CD8-positive, alpha-beta memory T cell (primary cell): ENCODE results near the gene CD164L2. TPM values are rescaled to one million over a fixed set of nuclear protein-coding genes. Genes with fewer than 3 reads are reported as not detected.

Experiments
- CTCF ChIA-PET: fragments of 350-600 bp; sonication (Branson Sonifier 250); formaldehyde crosslinking; loops from one replicate; lab custom pipeline; 2021; ENCODE audit warnings: antibody characterized with exemption; lab: Charles Lee
- POLR2A ChIA-PET: fragments of 350-600 bp; sonication (Branson Sonifier 250); formaldehyde crosslinking; loops from one replicate; lab custom pipeline; 2021; ENCODE audit warnings: antibody characterized with exemption; lab: Charles Lee
- DNase-seq, 5 donors: peaks; one replicate each; pipeline versions ENCODE4 v3.0.0 to v3.0.0-alpha.2; 2020 to 2022; ENCODE audit warnings: mixed read lengths in 1 of 5
- H3K27ac ChIP-seq: one replicate; pipeline ENCODE4 v1.7.0; 2013; ENCODE audit warnings: low read depth, mild to moderate bottlenecking, low read length, moderate library complexity
- H3K27me3 ChIP-seq: 2 replicates; pipeline ENCODE4 v1.7.0; 2013; ENCODE audit warnings: low read length, mild to moderate bottlenecking; ENCODE audit not compliant: insufficient read depth, poor library complexity, severe bottlenecking
- H3K36me3 ChIP-seq: 2 replicates; pipeline ENCODE4 v1.7.0; 2013; ENCODE audit warnings: mild to moderate bottlenecking, low read length, moderate library complexity; ENCODE audit not compliant: insufficient read depth
- H3K4me1 ChIP-seq: 2 replicates; pipeline ENCODE4 v1.7.0; 2013; ENCODE audit warnings: mild to moderate bottlenecking, low read length, moderate library complexity; ENCODE audit not compliant: insufficient read depth
- H3K4me3 ChIP-seq: 2 replicates; pipeline ENCODE4 v1.7.0; 2013; ENCODE audit warnings: mild to moderate bottlenecking, low read length
- H3K9me3 ChIP-seq: 2 replicates; pipeline ENCODE4 v1.7.0; 2013; ENCODE audit warnings: mild to moderate bottlenecking, low read length
- H3K27ac Mint-ChIP-seq, 8 donors: one replicate each; pipeline ENCODE4 v1.8.0; 2020 to 2021; ENCODE audit warnings: mixed read lengths in 8 of 8, mild to moderate bottlenecking in 6 of 8, inconsistent platforms in 3 of 8, moderate library complexity in 3 of 8
- H3K27me3 Mint-ChIP-seq, 2 donors: one replicate each; pipeline ENCODE4 v1.8.0; 2020 to 2021; ENCODE audit warnings: mixed read lengths in 2 of 2, mild to moderate bottlenecking in 1 of 2, moderate library complexity in 1 of 2
- H3K36me3 Mint-ChIP-seq, 3 donors: one replicate each; pipeline ENCODE4 v1.8.0; 2020 to 2021; ENCODE audit warnings: mixed read lengths in 3 of 3, inconsistent platforms in 1 of 3, mild to moderate bottlenecking in 1 of 3
- H3K4me1 Mint-ChIP-seq, 3 donors: one replicate each; pipeline ENCODE4 v1.8.0; 2020 to 2021; ENCODE audit warnings: mixed read lengths in 3 of 3, inconsistent platforms in 1 of 3, mild to moderate bottlenecking in 1 of 3
- H3K4me3 Mint-ChIP-seq, 7 donors: one replicate each; pipeline ENCODE4 v1.8.0; 2020 to 2021; ENCODE audit warnings: mixed read lengths in 7 of 7, mild to moderate bottlenecking in 6 of 7, moderate library complexity in 4 of 7, inconsistent platforms in 2 of 7
- H3K9me3 Mint-ChIP-seq, 5 donors: one replicate each; pipeline ENCODE4 v1.8.0; 2020 to 2022; ENCODE audit warnings: mixed read lengths in 5 of 5, mild to moderate bottlenecking in 3 of 5, moderate library complexity in 2 of 5, inconsistent platforms in 1 of 5
- polyA plus RNA-seq: library from polyadenylated mRNA; unstranded; fragments of 300-500 nt; fragmentation: Illumina TruSeq; gene quantifications from one replicate; pipeline ENCODE4 v1.2.3, GENCODE V29; 2021
- total RNA-seq, 2 experiments: library from RNA; stranded (reverse); gene quantifications; one replicate each; pipeline ENCODE4 v1.2.3, GENCODE V29; 2021

CD164L2 gene
- total and polyA plus RNA-seq, 3 experiments from 2014 or later: not detected

DNA sequence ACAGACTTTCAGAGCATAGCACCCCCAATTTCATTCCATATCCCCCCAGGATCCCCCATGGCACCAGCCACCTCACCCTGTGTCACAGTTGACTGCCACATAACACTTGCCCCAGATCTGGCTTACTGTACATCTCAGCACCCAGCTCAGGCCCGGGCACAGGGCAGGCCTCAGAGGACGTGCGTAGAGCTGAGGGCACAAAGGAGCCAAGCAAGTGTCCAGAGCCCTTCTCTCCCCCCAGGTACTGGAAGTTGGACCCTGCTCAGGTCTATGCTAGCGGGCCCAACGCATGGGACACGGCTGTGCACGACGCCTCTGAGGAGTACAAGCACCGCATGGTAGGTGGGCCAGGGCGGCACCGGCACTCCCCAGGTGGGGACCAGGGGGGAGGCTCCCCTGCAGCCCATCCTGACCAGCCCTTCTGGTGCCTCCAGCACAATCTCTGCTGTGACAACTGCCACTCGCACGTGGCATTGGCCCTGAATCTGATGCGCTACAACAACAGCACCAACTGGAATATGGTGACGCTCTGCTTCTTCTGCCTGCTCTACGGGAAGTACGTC is 49.3 kb downstream of the CD164L2 start:
- CTCF ChIA-PET: interaction anchor here (0.6 to 8.8 kb wide), 18 partner anchors 8 to 798 kb away, joined by 3 to 99 read pairs (median 10); partner anchors contain the start of genes SYTL1 and TMEM222
- POLR2A ChIA-PET: interaction anchor here (0.7 to 1.7 kb wide), 2 partner anchors 23 to 32 kb away, joined by 3 to 7 read pairs; no protein-coding TSS in a partner anchor
- H3K36me3 Mint-ChIP-seq: peaks cover 0 to 82% (median 3%) of the 10 kb centered on the region in 3 donors

DNA sequence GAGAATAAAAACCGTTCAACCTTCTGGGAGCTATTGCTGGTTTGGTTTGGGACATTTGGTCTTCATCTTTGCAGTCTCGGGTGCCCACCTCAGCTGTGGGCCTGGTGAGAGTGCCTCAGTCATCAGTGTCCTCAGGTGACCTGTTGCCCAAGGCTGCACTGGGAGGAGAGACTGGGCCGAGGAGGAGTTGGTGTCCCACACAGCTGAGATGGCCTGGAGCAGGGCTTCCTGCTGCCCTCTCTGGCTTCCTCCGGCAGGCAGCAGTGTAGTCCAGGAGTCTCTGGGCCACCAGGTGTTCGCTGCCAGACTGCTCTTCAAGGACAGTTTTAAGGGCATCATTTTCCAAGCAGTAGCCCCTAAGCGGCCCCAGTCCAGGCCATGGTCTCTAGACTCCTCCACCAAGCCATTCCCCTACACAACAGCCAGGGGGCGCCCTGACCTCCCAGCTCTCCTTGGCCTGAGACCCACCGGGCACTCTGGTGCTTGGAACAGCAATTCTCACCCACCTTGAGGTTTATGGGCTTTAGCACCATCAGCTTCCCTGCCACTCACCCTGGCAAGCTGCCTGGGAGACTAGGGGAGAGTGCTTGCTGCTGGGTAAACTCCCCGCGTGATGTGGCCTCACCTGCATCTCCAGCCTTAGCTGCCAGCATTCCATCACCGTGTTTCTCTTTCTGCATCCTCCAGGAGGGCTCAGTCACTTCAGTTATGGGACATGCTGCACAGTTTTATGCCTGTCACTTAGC is 50.4 kb downstream of the CD164L2 start:
- H3K4me3 ChIP-seq: no peak overlapping the region
- DNase-seq: peak; percentile 46 to 73 (median 59)
- Mint-ChIP-seq H3K27ac (peak overlapping the region in 7 of 8 donors; percentile 9 to 88 (median 71)), H3K36me3 (peaks cover 0 to 88% (median 3%) of the 10 kb centered on the region in 3 donors), H3K4me3 (peak overlapping the region in 1 of 7 donors; percentile 20), H3K9me3 (no peaks in the 10 kb centered on the region), H3K4me1 (peaks cover 27 to 50% (median 30%) of the 10 kb centered on the region in 3 donors), H3K27me3 (no peaks in the 10 kb centered on the region)
- H3K9me3 ChIP-seq: no peaks in the 10 kb centered on the region
- peaks cover 45% of the 10 kb centered on the region for H3K36me3 ChIP-seq
- H3K27me3 ChIP-seq: no peaks in the 10 kb centered on the region
- H3K27ac ChIP-seq: no peak overlapping the region
- peaks cover 16% of the 10 kb centered on the region for H3K4me1 ChIP-seq
- ChIA-PET CTCF (interaction anchor here (0.8 to 8.8 kb wide), 20 partner anchors 9 to 231 kb away, joined by 3 to 99 read pairs (median 10); partner anchors contain the start of genes FCN3, MAP3K6, SYTL1 and TMEM222), POLR2A (interaction anchor here (0.7 to 1.7 kb wide), 2 partner anchors 24 to 33 kb away, joined by 3 to 7 read pairs; no protein-coding TSS in a partner anchor)

More for the DNA sequence above, 49.3 kb downstream of the CD164L2 start:
- Mint-ChIP-seq H3K9me3 (no peaks in the 10 kb centered on the region), H3K27ac (peak overlapping the region in 2 of 8 donors; percentile 71 to 84), H3K4me3 (no peak overlapping the region), H3K27me3 (no peaks in the 10 kb centered on the region), H3K4me1 (peaks cover 17 to 42% (median 19%) of the 10 kb centered on the region in 3 donors)
- no peak overlapping the region for H3K4me3 ChIP-seq
- H3K9me3 ChIP-seq: no peaks in the 10 kb centered on the region
- H3K27ac ChIP-seq: no peak overlapping the region
- peaks cover 16% of the 10 kb centered on the region for H3K4me1 ChIP-seq
- no peak for DNase-seq
- peaks cover 39% of the 10 kb centered on the region for H3K36me3 ChIP-seq
- H3K27me3 ChIP-seq: no peaks in the 10 kb centered on the region

GRCh38 chr1:27331922-27332321 is 51.2 kb downstream of the CD164L2 start:
- peaks cover 0 to 91% (median 4%) of the 10 kb centered on the region in 3 donors for H3K36me3 Mint-ChIP-seq
- POLR2A ChIA-PET: interaction anchor here (1.7 kb wide), 1 partner anchor 25 kb away, joined by 7 read pairs; no protein-coding TSS in a partner anchor
- H3K27ac ChIP-seq: no peak overlapping the region
- H3K4me3 Mint-ChIP-seq: no peak overlapping the region
- H3K9me3 Mint-ChIP-seq: no peaks in the 10 kb centered on the region
- H3K4me1 ChIP-seq: peaks cover 18% of the 10 kb centered on the region
- H3K27me3 Mint-ChIP-seq: no peaks in the 10 kb centered on the region
- CTCF ChIA-PET: interaction anchor here (0.9 to 8.8 kb wide), 15 partner anchors 9 to 67 kb away, joined by 3 to 99 read pairs (median 15); partner anchors contain the start of genes FCN3, MAP3K6, SYTL1 and TMEM222
- no peak for DNase-seq
- peaks cover 30 to 55% (median 35%) of the 10 kb centered on the region in 3 donors for H3K4me1 Mint-ChIP-seq
- H3K36me3 ChIP-seq: peaks cover 45% of the 10 kb centered on the region
- H3K9me3 ChIP-seq: no peaks in the 10 kb centered on the region
- no peaks in the 10 kb centered on the region for H3K27me3 ChIP-seq
- H3K4me3 ChIP-seq: no peak overlapping the region
- H3K27ac Mint-ChIP-seq: peak overlapping the region in 4 of 8 donors; percentile 29 to 93 (median 34)

GRCh38 chr1:27331426-27331825 is 51.7 kb downstream of the CD164L2 start:
- H3K4me3 ChIP-seq: no peak overlapping the region
- no peaks in the 10 kb centered on the region for H3K9me3 ChIP-seq
- Mint-ChIP-seq H3K27ac (peak overlapping the region in 3 of 8 donors; percentile 29 to 50 (median 45)), H3K9me3 (no peaks in the 10 kb centered on the region), H3K4me1 (peaks cover 34 to 60% (median 40%) of the 10 kb centered on the region in 3 donors), H3K36me3 (peaks cover 0 to 91% (median 3%) of the 10 kb centered on the region in 3 donors), H3K4me3 (no peak overlapping the region), H3K27me3 (no peaks in the 10 kb centered on the region)
- POLR2A ChIA-PET: no interaction called here
- H3K4me1 ChIP-seq: peaks cover 23% of the 10 kb centered on the region
- no peak for DNase-seq
- H3K36me3 ChIP-seq: peaks cover 43% of the 10 kb centered on the region
- H3K27ac ChIP-seq: no peak overlapping the region
- CTCF ChIA-PET: interaction anchor here (1.1 to 8.8 kb wide), 7 partner anchors 11 to 59 kb away, joined by 7 to 99 read pairs (median 16); partner anchors contain the start of genes MAP3K6 and SYTL1
- no peaks in the 10 kb centered on the region for H3K27me3 ChIP-seq

DNA sequence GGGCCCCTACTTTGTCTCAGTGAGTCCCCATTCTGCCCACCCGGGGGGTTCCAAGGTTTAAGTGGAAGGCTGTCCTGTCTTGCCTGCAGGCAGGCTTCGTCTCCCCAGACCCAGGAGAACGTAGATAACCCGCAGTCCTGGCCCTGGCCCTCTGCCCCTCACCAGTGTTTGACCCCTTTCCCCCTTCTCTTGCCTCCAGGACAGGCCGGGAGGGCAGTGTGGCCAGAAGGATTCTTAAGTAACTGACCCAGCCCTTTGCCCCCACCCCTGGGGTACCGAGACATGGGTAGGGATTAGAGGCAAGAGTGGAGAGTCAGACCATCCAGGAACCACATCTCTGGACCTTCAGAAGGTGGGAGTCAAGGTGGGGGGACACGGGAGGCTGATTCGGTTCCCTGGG is 52.3 kb downstream of the CD164L2 start:
- no peaks in the 10 kb centered on the region for H3K9me3 ChIP-seq
- no peak overlapping the region for H3K4me3 ChIP-seq
- ChIA-PET POLR2A (no interaction called here), CTCF (interaction anchor here (0.9 to 8.8 kb wide), 2 partner anchors 24 to 30 kb away, joined by 3 to 99 read pairs; no protein-coding TSS in a partner anchor)
- Mint-ChIP-seq H3K27me3 (no peaks in the 10 kb centered on the region), H3K27ac (peak overlapping the region in 3 of 8 donors; percentile 50 to 95 (median 60)), H3K4me1 (peaks cover 39 to 67% (median 46%) of the 10 kb centered on the region in 3 donors), H3K9me3 (no peaks in the 10 kb centered on the region), H3K36me3 (peaks cover 0 to 91% (median 3%) of the 10 kb centered on the region in 3 donors), H3K4me3 (peak overlapping the region in 1 of 7 donors; percentile 23)
- no peak for DNase-seq
- peaks cover 42% of the 10 kb centered on the region for H3K36me3 ChIP-seq
- no peaks in the 10 kb centered on the region for H3K27me3 ChIP-seq
- H3K4me1 ChIP-seq: peaks cover 29% of the 10 kb centered on the region
- H3K27ac ChIP-seq: no peak overlapping the region

Other genes with a start within 250 kb of the CD164L2 start
- gene SLC9A1, start 228.2 kb downstream of the CD164L2 start, total RNA-seq: 10 to 100 TPM; 23.9 to 24.8 TPM
- 15.3 TPM for gene SLC9A1, start 228.2 kb downstream of the CD164L2 start, polyA plus RNA-seq
- gene WDTC1, start 148.7 kb downstream of the CD164L2 start, total RNA-seq: 10 to 100 TPM; 22.2 to 22.3 TPM
- 8.6 TPM for gene WDTC1, start 148.7 kb downstream of the CD164L2 start, polyA plus RNA-seq
- 10 to 100 TPM; 52.0 to 54.9 TPM for gene TMEM222, start 61.2 kb downstream of the CD164L2 start, total RNA-seq
- gene TMEM222, start 61.2 kb downstream of the CD164L2 start, polyA plus RNA-seq: 65.2 TPM
- gene SYTL1, start 41.3 kb downstream of the CD164L2 start, total RNA-seq: 10 to 100 TPM; 21.9 to 24.2 TPM
- 124 TPM for gene SYTL1, start 41.3 kb downstream of the CD164L2 start, polyA plus RNA-seq
- 1 to 10 TPM; 6.9 to 7.1 TPM for gene MAP3K6, start 16.4 kb downstream of the CD164L2 start, total RNA-seq
- gene MAP3K6, start 16.4 kb downstream of the CD164L2 start, polyA plus RNA-seq: 6.0 TPM
- not detected for gene FCN3, start 8.5 kb downstream of the CD164L2 start, total RNA-seq
- gene FCN3, start 8.5 kb downstream of the CD164L2 start, polyA plus RNA-seq: not detected
- 1 to 10 TPM; 3.3 to 3.9 TPM for gene GPR3, start 9.3 kb upstream of the CD164L2 start, total RNA-seq
- not detected for gene GPR3, start 9.3 kb upstream of the CD164L2 start, polyA plus RNA-seq
- 100 to 1,000 TPM; 120 to 128 TPM for gene WASF2, start 106.8 kb upstream of the CD164L2 start, total RNA-seq
- 64.1 TPM for gene WASF2, start 106.8 kb upstream of the CD164L2 start, polyA plus RNA-seq
- 10 to 100 TPM; 11.5 TPM for gene AHDC1, start 220.8 kb upstream of the CD164L2 start, total RNA-seq
- gene AHDC1, start 220.8 kb upstream of the CD164L2 start, polyA plus RNA-seq: 1.9 TPM